Neuronal stem cell (in vitro differentiated cells): ENCODE data around the gene RAD51B.

Source experiments
- DNase-seq: peaks from one replicate; pipeline ENCODE4 v3.0.0-alpha.2; 2013; ENCODE audit warnings: low spot score
- H2AFZ ChIP-seq: one replicate; pipeline ENCODE4 v1.6.1; 2013; ENCODE audit warnings: mild to moderate bottlenecking, low read length, inconsistent platforms
- H2AK5ac ChIP-seq: 2 replicates; pipeline ENCODE4 v1.6.1; 2013; ENCODE audit warnings: low read depth, mild to moderate bottlenecking, inconsistent platforms, low read length, moderate library complexity, mixed read lengths
- H2BK120ac ChIP-seq: 2 replicates; pipeline ENCODE4 v1.6.1; 2013; ENCODE audit warnings: low read depth, mild to moderate bottlenecking, inconsistent platforms, low read length, moderate library complexity, mixed read lengths
- H2BK12ac ChIP-seq: one replicate; pipeline ENCODE4 v1.6.1; 2013; ENCODE audit warnings: low read length, inconsistent platforms
- H2BK15ac ChIP-seq: 2 replicates; pipeline ENCODE4 v1.6.1; 2013; ENCODE audit warnings: mild to moderate bottlenecking, low read length, inconsistent platforms, mixed read lengths
- H2BK5ac ChIP-seq: one replicate; pipeline ENCODE4 v1.6.1; 2013; ENCODE audit warnings: inconsistent platforms, mild to moderate bottlenecking, low read length, moderate library complexity
- H3K14ac ChIP-seq: one replicate; pipeline ENCODE4 v1.6.1; 2013; ENCODE audit warnings: low read length, inconsistent platforms
- H3K18ac ChIP-seq: 2 replicates; pipeline ENCODE4 v1.6.1; 2013; ENCODE audit warnings: low read length, inconsistent platforms
- H3K23ac ChIP-seq: 2 replicates; pipeline ENCODE4 v1.6.1; 2013; ENCODE audit warnings: low read depth, mild to moderate bottlenecking, mixed read lengths, low read length, inconsistent platforms; ENCODE audit not compliant: poor library complexity
- H3K27ac ChIP-seq: replicated peaks from 3 replicates; pipeline ENCODE4 v1.5.1; 2013; ENCODE audit warnings: low read length, inconsistent platforms
- H3K27me3 ChIP-seq, 3 experiments: 2 replicates each; pipeline ENCODE4 v1.6.1; 2013; ENCODE audit warnings: low read length in 3 of 3, mild to moderate bottlenecking in 2 of 3, inconsistent platforms in 1 of 3, low read depth in 1 of 3, mixed read lengths in 1 of 3, moderate library complexity in 1 of 3; ENCODE audit not compliant: control insufficient read depth in 3 of 3, insufficient read depth in 3 of 3
- H3K36me3 ChIP-seq, 2 donors: replicated peaks in 1 of 2; 2 replicates each; pipeline ENCODE4 v1.6.1; 2013; ENCODE audit warnings: low read length in 2 of 2; ENCODE audit not compliant: control insufficient read depth in 2 of 2, insufficient read depth in 2 of 2
- H3K4ac ChIP-seq: 2 replicates; pipeline ENCODE4 v1.6.1; 2013; ENCODE audit warnings: inconsistent platforms, mild to moderate bottlenecking, low read length, moderate library complexity
- H3K4me1 ChIP-seq, 2 donors: 1 replicate in 1 of 2; 2 replicates in 1 of 2; pipeline ENCODE4 v1.6.1; 2013; ENCODE audit warnings: low read length in 2 of 2, low read depth in 1 of 2; ENCODE audit not compliant: control insufficient read depth in 2 of 2, insufficient read depth in 1 of 2
- H3K4me2 ChIP-seq: one replicate; pipeline ENCODE4 v1.6.1; 2013; ENCODE audit warnings: mild to moderate bottlenecking, low read length, inconsistent platforms; ENCODE audit not compliant: insufficient read depth, poor library complexity, severe bottlenecking
- H3K4me3 ChIP-seq, 2 donors: 2 replicates each; pipeline ENCODE4 v1.5.1; 2013; ENCODE audit warnings: low read length in 2 of 2, mild to moderate bottlenecking in 2 of 2, inconsistent platforms in 1 of 2, moderate library complexity in 1 of 2
- H3K79me1 ChIP-seq: one replicate; pipeline ENCODE4 v1.6.1; 2013; ENCODE audit warnings: low read depth, mild to moderate bottlenecking, inconsistent platforms, low read length, moderate library complexity
- H3K9ac ChIP-seq: one replicate; pipeline ENCODE4 v1.6.1; 2013; ENCODE audit warnings: mild to moderate bottlenecking, low read depth, low read length, inconsistent platforms; ENCODE audit not compliant: poor library complexity
- H3K9me3 ChIP-seq, 2 donors: replicated peaks in 1 of 2; 2 replicates each; pipeline versions ENCODE3 to v1.6.1; 2013; ENCODE audit warnings: low read length in 2 of 2, mild to moderate bottlenecking in 2 of 2, inconsistent platforms in 1 of 2, low read depth in 1 of 2, mixed read lengths in 1 of 2, moderate library complexity in 1 of 2; ENCODE audit not compliant: control insufficient read depth in 2 of 2, insufficient read depth in 1 of 2
- H4K8ac ChIP-seq: one replicate; pipeline ENCODE4 v1.6.1; 2013; ENCODE audit warnings: low read depth, mild to moderate bottlenecking, inconsistent platforms, low read length, moderate library complexity
- H4K91ac ChIP-seq: one replicate; pipeline ENCODE4 v1.6.1; 2013; ENCODE audit warnings: low read length, low read depth, mild to moderate bottlenecking, inconsistent platforms; ENCODE audit not compliant: poor library complexity
- WGBS, 2 donors: extraction: QIAGEN DNeasy Blood & Tissue Kit; methylation state at CpG; one replicate each; pipeline ENCODE4 v1.1.7; 2013; ENCODE audit warnings: missing lambda C conversion rate in 2 of 2, mixed read lengths in 1 of 2; ENCODE audit not compliant: insufficient read length in 2 of 2, insufficient replicate concordance in 1 of 2; ENCODE audit errors: extremely low coverage in 2 of 2; 5-methylcytosine and 5-hydroxymethylcytosine counted together

RAD51B gene

DNA sequence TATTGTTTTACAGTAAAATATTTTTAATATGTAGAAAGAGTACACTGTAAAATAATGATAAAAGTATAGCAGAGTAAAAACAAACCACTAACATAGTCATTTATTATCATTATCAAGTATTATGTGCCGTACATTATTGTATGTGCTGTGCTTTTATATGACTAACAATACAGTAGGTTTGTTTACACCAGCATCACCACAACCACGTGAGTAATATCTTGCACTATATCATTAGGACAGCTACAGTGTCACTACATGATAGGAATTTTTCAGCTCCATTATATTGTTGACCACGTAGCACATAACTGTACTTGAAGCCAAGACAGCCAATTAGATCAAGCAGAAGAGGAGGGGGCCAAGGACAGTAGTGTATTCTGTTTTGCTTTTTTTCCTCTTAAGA, 415.4 kb downstream of the RAD51B start:
- H3K4me2 ChIP-seq: no peak overlapping the region
- no peak for DNase-seq
- no peak overlapping the region for H3K18ac ChIP-seq
- WGBS, 2 donors: no CpG with 5 or more reads among the region's 3 CpGs
- H4K91ac ChIP-seq: no peak overlapping the region
- no peak overlapping the region for H2BK12ac ChIP-seq
- no peak overlapping the region for H3K9ac ChIP-seq
- H3K36me3 ChIP-seq: no peaks in the 10 kb centered on the region
- H3K14ac ChIP-seq: no peak overlapping the region
- H3K4me3 ChIP-seq: no peak overlapping the region
- no peaks in the 10 kb centered on the region for H3K27me3 ChIP-seq
- H3K4ac ChIP-seq: no peak overlapping the region
- no peak overlapping the region for H2BK5ac ChIP-seq
- H3K9me3 ChIP-seq: no peaks in the 10 kb centered on the region
- H2AK5ac ChIP-seq: no peak overlapping the region
- peaks cover 0 to 9% of the 10 kb centered on the region in 2 donors for H3K4me1 ChIP-seq
- no peak overlapping the region for H2BK15ac ChIP-seq
- no peak overlapping the region for H3K27ac ChIP-seq
- H3K79me1 ChIP-seq: no peaks in the 10 kb centered on the region
- H3K23ac ChIP-seq: no peak overlapping the region
- no peak overlapping the region for H4K8ac ChIP-seq
- H2BK120ac ChIP-seq: no peak overlapping the region
- no peak overlapping the region for H2AFZ ChIP-seq

DNA sequence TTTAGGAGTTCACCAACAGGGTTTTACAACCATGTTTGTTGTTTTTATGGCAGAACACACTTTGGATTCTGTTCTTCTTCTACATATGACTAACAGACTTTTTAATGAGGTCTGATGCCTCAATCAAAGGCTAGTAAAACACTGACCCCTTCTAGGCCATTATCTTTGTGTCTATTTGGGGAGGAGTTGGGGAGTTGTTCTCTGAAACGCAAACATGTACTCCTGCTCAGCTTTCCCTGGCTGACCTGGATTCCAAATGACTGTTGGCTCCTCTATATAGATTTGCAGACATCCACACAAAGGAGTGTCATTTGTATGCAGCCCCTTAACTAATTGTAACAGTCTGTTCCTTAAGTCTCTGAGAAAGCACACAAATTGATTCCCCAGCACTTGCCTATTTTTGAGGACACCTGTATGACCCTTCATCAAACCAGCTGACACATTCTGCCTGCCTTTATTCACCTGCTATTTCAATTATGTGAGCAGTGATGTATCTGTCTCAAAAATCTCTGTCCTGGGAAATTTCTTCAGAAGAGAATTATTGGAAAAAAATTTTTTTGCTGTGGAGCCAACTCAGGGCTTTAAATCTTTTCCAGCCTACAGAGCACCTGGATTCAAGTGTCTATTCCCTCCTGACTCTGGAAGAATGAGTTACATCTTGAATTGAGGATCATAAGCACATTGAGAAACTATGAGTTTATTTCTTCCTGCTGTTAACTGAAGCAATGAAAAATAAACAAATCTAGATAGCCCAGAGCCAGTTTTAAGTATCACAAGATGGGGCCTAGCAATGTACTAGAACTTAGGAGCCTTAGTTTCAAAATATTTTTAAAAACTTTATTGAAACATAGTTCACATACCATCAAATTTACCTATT, 417.2 kb downstream of the RAD51B start:
- Histone ChIP-seq H2AK5ac (no peak overlapping the region), H3K4me3 (no peak overlapping the region), H3K9me3 (no peaks in the 10 kb centered on the region), H3K27me3 (no peaks in the 10 kb centered on the region), H3K18ac (no peak overlapping the region), H3K36me3 (no peaks in the 10 kb centered on the region), H3K23ac (no peak overlapping the region), H2BK15ac (no peak overlapping the region), H2AFZ (no peak overlapping the region), H4K91ac (no peak overlapping the region), H3K4me1 (no peaks in the 10 kb centered on the region), H3K14ac (no peak overlapping the region), H4K8ac (no peak overlapping the region), H3K27ac (no peak overlapping the region), H3K4me2 (no peak overlapping the region), H3K79me1 (no peaks in the 10 kb centered on the region), H3K4ac (no peak overlapping the region), H2BK5ac (no peak overlapping the region), H2BK12ac (no peak overlapping the region), H2BK120ac (no peak overlapping the region), H3K9ac (no peak overlapping the region)
- no CpG with 5 or more reads among the region's 1 CpG for WGBS, 2 donors
- no peak for DNase-seq

DNA sequence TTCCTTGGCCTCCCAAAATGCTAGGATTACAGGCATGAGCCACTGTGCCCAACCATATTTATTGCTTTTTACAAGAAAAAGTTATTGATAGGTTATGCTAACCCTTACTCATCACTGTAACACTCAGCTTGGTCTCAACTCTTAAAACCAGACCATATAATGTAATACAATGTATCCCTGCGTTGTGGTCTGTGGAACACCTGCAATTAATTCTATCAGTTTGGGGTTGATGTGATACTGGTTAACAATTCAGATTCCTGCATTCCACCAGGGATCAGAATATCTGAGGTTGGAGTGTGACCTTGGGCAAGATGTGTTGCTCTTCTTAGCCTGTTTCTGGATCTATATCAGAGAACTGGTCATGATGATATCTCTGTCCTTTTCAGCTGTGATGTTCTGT, 419.0 kb downstream of the RAD51B start:
- no peak overlapping the region for H2BK120ac ChIP-seq
- H4K8ac ChIP-seq: no peak overlapping the region
- H3K9me3 ChIP-seq: no peaks in the 10 kb centered on the region
- H3K27ac ChIP-seq: no peak overlapping the region
- H2BK15ac ChIP-seq: no peak overlapping the region
- H3K36me3 ChIP-seq: no peaks in the 10 kb centered on the region
- H3K4me3 ChIP-seq: no peak overlapping the region
- H3K23ac ChIP-seq: no peak overlapping the region
- no CpG with 5 or more reads among the region's 1 CpG for WGBS, 2 donors
- H3K9ac ChIP-seq: no peak overlapping the region
- DNase-seq: no peak
- no peak overlapping the region for H2BK5ac ChIP-seq
- no peak overlapping the region for H3K4me2 ChIP-seq
- H2BK12ac ChIP-seq: no peak overlapping the region
- no peak overlapping the region for H2AK5ac ChIP-seq
- H2AFZ ChIP-seq: no peak overlapping the region
- H3K79me1 ChIP-seq: no peaks in the 10 kb centered on the region
- no peak overlapping the region for H3K18ac ChIP-seq
- H3K4ac ChIP-seq: no peak overlapping the region
- H3K4me1 ChIP-seq: no peaks in the 10 kb centered on the region
- H3K14ac ChIP-seq: no peak overlapping the region
- H3K27me3 ChIP-seq: no peaks in the 10 kb centered on the region
- H4K91ac ChIP-seq: no peak overlapping the region

DNA sequence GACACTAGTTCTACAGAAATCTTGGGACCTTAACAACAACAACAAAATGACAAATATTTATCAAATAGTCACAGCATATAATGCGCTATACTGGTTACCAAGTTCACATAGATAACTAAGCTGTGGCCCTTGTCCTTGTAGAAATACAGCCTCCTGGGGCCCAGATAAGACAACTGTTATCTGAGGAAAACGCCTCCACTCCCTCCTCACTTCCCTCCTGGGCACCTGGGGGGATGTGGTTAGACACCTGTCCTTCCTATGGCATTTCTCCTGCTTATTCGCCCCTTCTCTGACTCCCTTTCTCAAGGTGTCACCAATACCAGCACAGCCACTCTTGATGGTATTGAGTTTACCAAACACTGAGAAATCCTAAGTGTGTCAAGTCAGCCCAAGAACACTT, 419.4 kb downstream of the RAD51B start:
- DNase-seq: no peak
- Histone ChIP-seq H2BK5ac (no peak overlapping the region), H3K4me1 (peaks cover 0 to 3% of the 10 kb centered on the region in 2 donors), H3K27ac (no peak overlapping the region), H3K4me3 (no peak overlapping the region), H3K36me3 (no peaks in the 10 kb centered on the region), H3K9me3 (no peaks in the 10 kb centered on the region), H2AK5ac (no peak overlapping the region), H2BK15ac (no peak overlapping the region), H3K9ac (no peak overlapping the region), H3K79me1 (no peaks in the 10 kb centered on the region), H3K4me2 (no peak overlapping the region), H3K4ac (no peak overlapping the region), H3K27me3 (no peaks in the 10 kb centered on the region), H3K18ac (no peak overlapping the region), H3K14ac (no peak overlapping the region), H2AFZ (no peak overlapping the region), H2BK12ac (no peak overlapping the region), H4K8ac (no peak overlapping the region), H4K91ac (no peak overlapping the region), H3K23ac (no peak overlapping the region), H2BK120ac (no peak overlapping the region)
- WGBS, 2 donors: no CpG with 5 or more reads among the region's 3 CpGs
